A673 (cell line): ENCODE measurements around the gene FOXF2. TPM values are rescaled to one million over a fixed set of nuclear protein-coding genes. Genes with fewer than 3 reads are reported as not detected.

ENCODE experiments used
- BruUV-seq: library from RNA; stranded (reverse); fragments of 400-500 nt; replicated peaks from 2 replicates; lab custom pipeline; 2021; lab: Mats Ljungman, UMichigan
- CTCF ChIA-PET: fragments of 300-600 bp; sonication (Branson Sonifier 250); formaldehyde crosslinking; loops from one replicate; lab custom pipeline; 2022; ENCODE audit warnings: antibody characterized with exemption; lab: Charles Lee
- POLR2A ChIA-PET: fragments of 300-600 bp; sonication (Branson Sonifier 250); formaldehyde crosslinking; loops from one replicate; lab custom pipeline; 2022; ENCODE audit warnings: antibody characterized with exemption; ENCODE audit not compliant: low non-redundant PET; lab: Charles Lee
- DNase-seq: peaks from one replicate; pipeline ENCODE4 v3.0.0-alpha.2; 2015; ENCODE audit warnings: low spot score
- H3K27ac ChIP-seq: fragments of 200-600 bp; sonication (generic); 2 replicates; pipeline ENCODE4 v1.5.1; 2016; ENCODE audit warnings: mixed run types, low read depth, mild to moderate bottlenecking, mixed read lengths, antibody characterized with exemption, low read length; ENCODE audit not compliant: poor library complexity, severe bottlenecking
- H3K27me3 ChIP-seq: fragments of 200-600 bp; sonication (generic); replicated peaks from 2 replicates; pipeline ENCODE4 v1.6.1; 2017; ENCODE audit warnings: mixed run types, low read depth, mild to moderate bottlenecking, mixed read lengths, antibody characterized with exemption, low read length; ENCODE audit not compliant: insufficient read depth, poor library complexity
- H3K36me3 ChIP-seq: fragments of 200-600 bp; sonication (generic); 2 replicates; pipeline ENCODE4 v1.6.1; 2016; ENCODE audit warnings: mixed run types, mild to moderate bottlenecking, mixed read lengths, antibody characterized with exemption, low read length; ENCODE audit not compliant: insufficient read depth, poor library complexity, severe bottlenecking
- H3K4me1 ChIP-seq: fragments of 200-600 bp; sonication (generic); 2 replicates; pipeline ENCODE4 v1.6.1; 2017; ENCODE audit warnings: mixed run types, mild to moderate bottlenecking, mixed read lengths, antibody characterized with exemption, low read length; ENCODE audit not compliant: insufficient read depth, poor library complexity, severe bottlenecking
- H3K4me3 ChIP-seq: fragments of 200-600 bp; sonication (generic); 2 replicates; pipeline ENCODE4 v1.5.1; 2016; ENCODE audit warnings: low read depth, mixed run types, mild to moderate bottlenecking, mixed read lengths, low read length; ENCODE audit not compliant: poor library complexity, severe bottlenecking
- H3K9me3 ChIP-seq: fragments of 200-600 bp; sonication (generic); 2 replicates; pipeline ENCODE4 v1.6.1; 2016; ENCODE audit warnings: mixed run types, low read depth, mild to moderate bottlenecking, mixed read lengths, antibody characterized with exemption, low read length; ENCODE audit not compliant: poor library complexity, severe bottlenecking
- EZH2 ChIP-seq: fragments of 200-600 bp; sonication (generic); IDR thresholded peaks from 2 replicates; pipeline ENCODE4 v1.6.1; 2017; ENCODE audit warnings: borderline replicate concordance, low read depth, mild to moderate bottlenecking, mixed read lengths, antibody characterized with exemption, low read length; ENCODE audit not compliant: poor library complexity, severe bottlenecking
- intact Hi-C: fragments of 100-400 bp; cut with micrococcal nuclease; formaldehyde crosslinking; loops from one replicate; pipeline ENCODE4 v1.10.0; 2022; ENCODE audit not compliant: unreplicated experiment
- total RNA-seq: library from RNA; stranded (reverse); gene quantifications from 2 replicates; pipeline ENCODE4 v1.2.3, GENCODE V29; 2021
- TF ChIP-seq, protein P1 (sequence below): fragments of 300-800, 200-600 bp; sonication (generic); conservative IDR thresholded peaks from 2 replicates; pipeline ENCODE4 v1.5.1; 2017; ENCODE audit warnings: low read depth, mild to moderate bottlenecking, antibody characterized with exemption, low read length, moderate library complexity, mixed read lengths

FOXF2 gene
- total RNA-seq, 1 experiment from 2014 or later: 0.13 TPM

DNA sequence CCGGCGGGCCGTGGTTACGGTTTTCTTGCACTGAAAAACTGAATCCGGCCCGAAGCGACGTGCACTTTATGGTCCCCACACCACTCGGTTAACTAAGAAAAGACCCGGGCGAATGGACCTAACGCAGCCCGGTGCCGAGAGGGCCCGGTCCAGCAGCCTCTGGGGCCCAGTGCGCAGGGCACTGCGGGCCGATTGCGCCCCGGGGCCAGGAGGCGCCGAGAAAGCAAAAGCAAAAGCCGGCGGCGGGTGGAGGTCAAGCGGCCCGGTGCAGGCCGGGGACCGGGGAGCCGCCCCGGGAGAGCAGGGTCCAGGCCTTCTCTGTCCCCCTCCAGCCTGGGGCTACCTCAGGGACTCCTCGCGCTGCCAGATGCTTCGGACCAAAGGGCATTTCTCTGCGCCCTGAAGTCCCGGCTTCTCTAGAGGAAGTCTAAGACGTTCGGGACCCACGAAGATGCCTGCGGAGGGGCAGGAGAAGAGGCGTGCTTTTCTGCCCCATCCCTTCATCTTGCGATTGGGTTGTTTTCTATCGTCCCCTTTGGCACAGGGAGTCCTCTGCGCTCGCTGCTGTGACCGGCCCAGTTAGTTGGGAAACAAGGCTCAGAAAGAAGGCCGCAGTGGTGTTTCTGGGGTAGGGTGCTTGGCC lies 4.4 kb downstream of the FOXF2 start:
- ChIA-PET CTCF (no interaction called here), POLR2A (no interaction called here)
- no peak for TF ChIP-seq EZH2
- TF ChIP-seq, protein P1, sequence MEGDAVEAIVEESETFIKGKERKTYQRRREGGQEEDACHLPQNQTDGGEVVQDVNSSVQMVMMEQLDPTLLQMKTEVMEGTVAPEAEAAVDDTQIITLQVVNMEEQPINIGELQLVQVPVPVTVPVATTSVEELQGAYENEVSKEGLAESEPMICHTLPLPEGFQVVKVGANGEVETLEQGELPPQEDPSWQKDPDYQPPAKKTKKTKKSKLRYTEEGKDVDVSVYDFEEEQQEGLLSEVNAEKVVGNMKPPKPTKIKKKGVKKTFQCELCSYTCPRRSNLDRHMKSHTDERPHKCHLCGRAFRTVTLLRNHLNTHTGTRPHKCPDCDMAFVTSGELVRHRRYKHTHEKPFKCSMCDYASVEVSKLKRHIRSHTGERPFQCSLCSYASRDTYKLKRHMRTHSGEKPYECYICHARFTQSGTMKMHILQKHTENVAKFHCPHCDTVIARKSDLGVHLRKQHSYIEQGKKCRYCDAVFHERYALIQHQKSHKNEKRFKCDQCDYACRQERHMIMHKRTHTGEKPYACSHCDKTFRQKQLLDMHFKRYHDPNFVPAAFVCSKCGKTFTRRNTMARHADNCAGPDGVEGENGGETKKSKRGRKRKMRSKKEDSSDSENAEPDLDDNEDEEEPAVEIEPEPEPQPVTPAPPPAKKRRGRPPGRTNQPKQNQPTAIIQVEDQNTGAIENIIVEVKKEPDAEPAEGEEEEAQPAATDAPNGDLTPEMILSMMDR: no peak
- intact Hi-C loops: no loop called here
- no peak overlapping the region for H3K4me3 ChIP-seq
- no peaks in the 10 kb centered on the region for H3K36me3 ChIP-seq
- no peak overlapping the region for H3K27ac ChIP-seq
- no peaks in the 10 kb centered on the region for H3K9me3 ChIP-seq
- H3K27me3 ChIP-seq: peaks cover 57% of the 10 kb centered on the region
- DNase-seq: no peak
- H3K4me1 ChIP-seq: no peaks in the 10 kb centered on the region
- no TSS peak for BruUV-seq

DNA sequence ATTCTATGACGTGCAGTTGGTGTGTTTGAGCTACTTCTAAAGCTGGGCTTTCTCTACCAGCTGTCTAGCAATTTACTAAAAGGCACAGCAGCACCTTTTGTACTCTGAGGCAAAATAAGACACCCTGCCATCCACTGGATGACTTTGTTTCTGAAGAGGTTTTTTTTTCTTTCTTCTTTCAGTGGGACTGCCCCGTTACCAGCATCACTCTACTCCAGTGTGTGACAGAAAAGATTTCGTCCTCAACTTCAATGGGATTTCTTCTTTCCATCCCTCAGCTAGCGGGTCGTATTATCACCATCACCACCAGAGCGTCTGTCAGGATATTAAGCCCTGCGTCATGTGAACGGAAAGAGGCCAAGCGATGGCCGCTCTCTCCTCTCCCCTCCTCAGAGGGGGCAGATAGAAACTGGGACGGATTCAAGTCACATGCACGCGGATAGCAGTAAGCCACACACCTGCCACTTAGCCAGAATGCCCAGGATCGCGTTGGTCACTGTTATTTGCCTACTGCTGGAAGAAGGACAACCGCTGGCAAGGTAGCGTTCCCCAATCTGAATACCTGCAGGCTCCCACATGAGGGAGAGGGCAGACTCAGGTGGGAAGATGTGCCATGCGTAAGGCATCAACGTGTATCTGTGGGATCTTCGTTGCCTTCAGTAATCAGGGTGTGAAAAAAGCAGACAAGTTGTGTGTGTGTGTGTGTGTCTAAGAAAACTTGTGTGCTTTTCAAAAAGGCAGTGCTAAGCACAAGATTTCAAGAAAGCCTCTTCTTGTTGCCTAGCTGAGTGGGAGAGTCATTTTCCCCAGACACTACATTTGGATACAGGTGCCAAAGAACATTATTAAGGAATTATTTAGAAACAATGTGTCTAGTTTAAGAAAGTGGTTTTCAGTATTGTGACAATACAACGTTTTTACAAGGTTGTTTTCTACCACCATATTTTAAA lies 5.4 kb downstream of the FOXF2 start:
- no peak overlapping the region for H3K4me3 ChIP-seq
- ChIA-PET POLR2A (no interaction called here), CTCF (no interaction called here)
- H3K27ac ChIP-seq: no peak overlapping the region
- peaks cover 62% of the 10 kb centered on the region for H3K27me3 ChIP-seq
- no peaks in the 10 kb centered on the region for H3K36me3 ChIP-seq
- H3K4me1 ChIP-seq: no peaks in the 10 kb centered on the region
- TF ChIP-seq EZH2: no peak
- no peak for DNase-seq
- H3K9me3 ChIP-seq: no peaks in the 10 kb centered on the region
- BruUV-seq: no TSS peak
- intact Hi-C loops: loop anchor here (5.0 kb wide), 2 partner anchors 672 to 802 kb away; no protein-coding TSS in a partner anchor

DNA sequence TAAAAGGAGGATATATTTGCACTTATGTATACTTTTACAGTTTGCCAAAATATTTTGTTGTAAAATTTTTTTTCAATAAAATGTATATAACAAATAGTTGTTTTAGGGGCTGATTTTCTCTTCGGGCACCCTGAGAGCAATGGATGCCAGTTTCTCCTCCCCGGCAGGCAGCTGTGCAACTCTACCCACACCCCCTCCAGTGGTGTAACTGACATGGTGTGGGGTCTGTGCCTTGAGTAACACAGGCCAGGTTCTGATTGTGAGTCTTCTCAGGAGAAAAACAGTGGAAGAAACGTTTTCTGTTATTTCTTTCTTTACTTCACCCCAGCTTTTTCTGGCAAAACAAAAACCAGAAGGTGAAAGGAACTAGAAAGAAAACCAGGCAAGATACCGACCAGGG lies 6.1 kb downstream of the FOXF2 start:
- no TSS peak for BruUV-seq
- CTCF ChIA-PET: no interaction called here
- POLR2A ChIA-PET: no interaction called here
- TF ChIP-seq EZH2: no peak
- TF ChIP-seq, protein P1: no peak
- no peaks in the 10 kb centered on the region for H3K4me1 ChIP-seq
- no peak overlapping the region for H3K4me3 ChIP-seq
- no peaks in the 10 kb centered on the region for H3K36me3 ChIP-seq
- intact Hi-C loops: loop anchor here (5.0 kb wide), 2 partner anchors 673 to 803 kb away; no protein-coding TSS in a partner anchor
- no peaks in the 10 kb centered on the region for H3K9me3 ChIP-seq
- DNase-seq: no peak
- H3K27me3 ChIP-seq: peaks cover 58% of the 10 kb centered on the region
- no peak overlapping the region for H3K27ac ChIP-seq
